Measurements from ENCODE around the gene KCNQ1. TPM values are rescaled to one million over a fixed set of nuclear protein-coding genes. Genes with fewer than 3 reads are reported as not detected.

KCNQ1 gene
- total RNA-seq, 1 experiment from 2014 or later = 1.0 TPM

DNA sequence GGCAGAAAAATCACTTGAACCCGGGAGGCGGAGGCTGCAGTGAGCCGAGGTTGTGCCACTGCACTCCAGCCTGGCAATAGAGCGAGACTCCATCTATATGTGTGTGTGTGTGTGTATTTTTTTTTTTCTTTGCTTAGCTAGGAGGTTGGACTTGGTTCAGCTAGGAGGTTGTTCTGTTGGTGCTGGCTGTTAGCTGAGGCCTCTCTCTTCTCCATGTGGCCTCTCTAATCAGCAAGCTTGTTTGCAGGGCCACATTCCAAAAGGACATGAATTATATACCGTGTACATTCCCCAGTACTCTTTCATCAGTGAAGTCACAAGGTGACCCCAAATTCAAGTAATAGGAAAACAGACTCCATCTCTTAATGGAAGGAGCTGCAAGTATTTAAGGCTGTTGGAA lies 322.3 kb downstream of the KCNQ1 start:
- TF ChIP-seq, protein P1, sequence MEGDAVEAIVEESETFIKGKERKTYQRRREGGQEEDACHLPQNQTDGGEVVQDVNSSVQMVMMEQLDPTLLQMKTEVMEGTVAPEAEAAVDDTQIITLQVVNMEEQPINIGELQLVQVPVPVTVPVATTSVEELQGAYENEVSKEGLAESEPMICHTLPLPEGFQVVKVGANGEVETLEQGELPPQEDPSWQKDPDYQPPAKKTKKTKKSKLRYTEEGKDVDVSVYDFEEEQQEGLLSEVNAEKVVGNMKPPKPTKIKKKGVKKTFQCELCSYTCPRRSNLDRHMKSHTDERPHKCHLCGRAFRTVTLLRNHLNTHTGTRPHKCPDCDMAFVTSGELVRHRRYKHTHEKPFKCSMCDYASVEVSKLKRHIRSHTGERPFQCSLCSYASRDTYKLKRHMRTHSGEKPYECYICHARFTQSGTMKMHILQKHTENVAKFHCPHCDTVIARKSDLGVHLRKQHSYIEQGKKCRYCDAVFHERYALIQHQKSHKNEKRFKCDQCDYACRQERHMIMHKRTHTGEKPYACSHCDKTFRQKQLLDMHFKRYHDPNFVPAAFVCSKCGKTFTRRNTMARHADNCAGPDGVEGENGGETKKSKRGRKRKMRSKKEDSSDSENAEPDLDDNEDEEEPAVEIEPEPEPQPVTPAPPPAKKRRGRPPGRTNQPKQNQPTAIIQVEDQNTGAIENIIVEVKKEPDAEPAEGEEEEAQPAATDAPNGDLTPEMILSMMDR (IDR thresholded peaks at IDR 0.05; ENCODE audit: insufficient read depth in 1 of 2, low read depth in 1 of 2, low read length in 1 of 2, severe bottlenecking in 1 of 2, unreplicated experiment in 1 of 2) = no peak
- H3K27ac Mint-ChIP-seq (ENCODE audit: unreplicated experiment) = no peak overlapping the region
- ChIA-PET POLR2A (no interaction called here), CTCF (no interaction called here)
- peaks cover 21% of the 10 kb centered on the region for H3K9me3 Mint-ChIP-seq (ENCODE audit: unreplicated experiment)
- Histone ChIP-seq H3K36me3 (ENCODE audit: control insufficient read depth, insufficient read depth, low read length) (no peaks in the 10 kb centered on the region), H3K4me3 (ENCODE audit: low read depth, low read length) (no peak overlapping the region), H3K9me3 (peaks cover 17% of the 10 kb centered on the region; the same call in 1 of the 2 replicates), H3K27me3 (replicated peaks; ENCODE audit: control insufficient read depth, insufficient read depth, low read length) (no peaks in the 10 kb centered on the region), H3K4me1 (no peaks in the 10 kb centered on the region)
- no peaks in the 10 kb centered on the region for H3K4me1 Mint-ChIP-seq (ENCODE audit: low read depth, unreplicated experiment)
- intact Hi-C loops (cut with micrococcal nuclease; ENCODE audit: unreplicated experiment) = no loop called here
- no peak overlapping the region for H3K4me3 Mint-ChIP-seq (ENCODE audit: unreplicated experiment)
- peak in 1 of 2 experiments; percentile 25 for DNase-seq
- H3K36me3 Mint-ChIP-seq (ENCODE audit: insufficient read depth, unreplicated experiment) = no peaks in the 10 kb centered on the region
- H3K27me3 Mint-ChIP-seq (ENCODE audit: insufficient read depth, unreplicated experiment) = no peaks in the 10 kb centered on the region
- BruUV-seq (replicated peaks) = no TSS peak

DNA sequence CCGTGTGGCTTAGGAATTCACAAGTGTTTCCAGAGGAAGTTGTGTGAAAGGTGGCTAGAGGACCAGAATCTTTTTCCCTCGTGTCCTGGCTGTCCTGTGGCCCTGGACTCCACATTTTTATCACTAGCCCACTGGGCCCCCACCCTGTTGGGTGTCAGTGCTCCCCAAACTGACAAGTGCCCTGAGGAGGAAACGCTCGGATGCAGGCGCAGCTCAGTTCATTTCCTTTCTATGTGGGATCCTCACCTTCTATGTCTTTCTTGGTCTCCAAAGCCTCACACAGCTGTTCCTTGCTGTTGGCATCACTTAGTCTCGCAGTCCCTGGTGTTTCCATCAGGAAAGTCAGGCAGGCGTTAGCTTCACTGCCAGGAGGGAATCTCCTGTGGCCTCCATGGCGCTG lies 323.0 kb downstream of the KCNQ1 start:
- no peak for DNase-seq

DNA sequence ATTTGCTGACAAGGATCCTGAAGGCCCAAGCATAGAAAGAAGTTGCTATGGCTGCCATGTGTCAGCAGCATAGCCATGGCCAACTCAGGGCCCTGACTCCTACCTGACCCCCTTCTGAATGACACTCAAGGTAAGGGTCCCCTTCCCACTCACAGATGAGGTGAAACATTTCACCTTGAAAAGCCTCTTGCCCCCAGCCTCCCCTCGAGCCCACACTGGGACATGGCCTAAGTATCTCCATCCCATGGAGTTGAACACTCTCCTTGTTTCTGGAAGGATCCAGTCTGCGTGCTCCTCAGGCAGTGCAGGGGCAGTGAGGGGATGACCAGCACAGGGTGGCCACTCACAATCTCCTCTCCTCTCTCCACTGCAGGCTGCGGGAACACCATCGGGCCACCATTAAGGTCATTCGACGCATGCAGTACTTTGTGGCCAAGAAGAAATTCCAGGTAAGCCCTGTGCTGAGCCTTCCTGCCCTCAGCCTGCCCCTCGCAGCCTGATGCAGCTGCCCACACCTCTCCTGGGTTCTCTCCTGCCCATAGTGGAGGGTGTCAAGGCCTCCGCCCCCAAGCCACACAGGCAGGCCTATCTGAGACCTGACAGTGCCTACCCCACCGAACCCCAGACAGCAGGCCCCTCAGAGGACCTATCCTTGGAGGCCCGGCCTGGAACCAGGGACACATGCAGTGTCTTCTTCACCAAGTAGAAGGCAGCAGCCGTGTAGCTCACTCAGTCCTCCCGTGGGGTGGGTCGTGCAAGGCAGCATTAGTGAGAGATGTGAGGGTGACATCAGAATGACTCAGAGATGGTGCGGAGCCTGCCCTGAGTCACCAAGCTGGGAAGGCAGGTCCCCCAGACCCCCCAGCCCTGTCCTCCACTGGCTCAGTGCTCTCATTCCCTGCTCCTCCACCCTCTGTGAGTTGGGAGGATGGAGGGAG lies 323.9 kb downstream of the KCNQ1 start:
- no peaks in the 10 kb centered on the region for H3K27me3 ChIP-seq (replicated peaks; ENCODE audit: control insufficient read depth, insufficient read depth, low read length)
- H3K9me3 ChIP-seq = peaks cover 17% of the 10 kb centered on the region; the same call in 1 of the 2 replicates
- no TSS peak for BruUV-seq (replicated peaks)
- H3K36me3 ChIP-seq (ENCODE audit: control insufficient read depth, insufficient read depth, low read length) = no peaks in the 10 kb centered on the region
- no peak overlapping the region for H3K4me3 ChIP-seq (ENCODE audit: low read depth, low read length)
- no peaks in the 10 kb centered on the region for H3K4me1 ChIP-seq
- Mint-ChIP-seq H3K9me3 (ENCODE audit: unreplicated experiment) (peaks cover 21% of the 10 kb centered on the region), H3K36me3 (ENCODE audit: insufficient read depth, unreplicated experiment) (no peaks in the 10 kb centered on the region), H3K4me3 (ENCODE audit: unreplicated experiment) (no peak overlapping the region), H3K4me1 (ENCODE audit: low read depth, unreplicated experiment) (no peaks in the 10 kb centered on the region), H3K27ac (ENCODE audit: unreplicated experiment) (no peak overlapping the region), H3K27me3 (ENCODE audit: insufficient read depth, unreplicated experiment) (no peaks in the 10 kb centered on the region)
- ChIA-PET POLR2A (no interaction called here), CTCF (no interaction called here)
- TF ChIP-seq, protein P1 (IDR thresholded peaks at IDR 0.05; ENCODE audit: insufficient read depth in 1 of 2, low read depth in 1 of 2, low read length in 1 of 2, severe bottlenecking in 1 of 2, unreplicated experiment in 1 of 2) = no peak
- peak in 1 of 2 experiments; percentile 17 for DNase-seq
- intact Hi-C loops (cut with micrococcal nuclease; ENCODE audit: unreplicated experiment) = no loop called here

More for the DNA sequence above, 323.0 kb downstream of the KCNQ1 start:
- no peaks in the 10 kb centered on the region for H3K27me3 Mint-ChIP-seq (ENCODE audit: insufficient read depth, unreplicated experiment)
- H3K4me3 ChIP-seq (ENCODE audit: low read depth, low read length) = no peak overlapping the region
- H3K4me1 Mint-ChIP-seq (ENCODE audit: low read depth, unreplicated experiment) = no peaks in the 10 kb centered on the region
- H3K4me1 ChIP-seq = no peaks in the 10 kb centered on the region
- H3K9me3 ChIP-seq = peaks cover 17% of the 10 kb centered on the region; the same call in 1 of the 2 replicates
- TF ChIP-seq, protein P1 (IDR thresholded peaks at IDR 0.05; ENCODE audit: insufficient read depth in 1 of 2, low read depth in 1 of 2, low read length in 1 of 2, severe bottlenecking in 1 of 2, unreplicated experiment in 1 of 2) = no peak
- ChIA-PET CTCF (no interaction called here), POLR2A (no interaction called here)
- BruUV-seq (replicated peaks) = no TSS peak
- intact Hi-C loops (cut with micrococcal nuclease; ENCODE audit: unreplicated experiment) = no loop called here
- H3K27me3 ChIP-seq (replicated peaks; ENCODE audit: control insufficient read depth, insufficient read depth, low read length) = no peaks in the 10 kb centered on the region
- no peaks in the 10 kb centered on the region for H3K36me3 Mint-ChIP-seq (ENCODE audit: insufficient read depth, unreplicated experiment)
- no peak overlapping the region for H3K4me3 Mint-ChIP-seq (ENCODE audit: unreplicated experiment)
- no peaks in the 10 kb centered on the region for H3K36me3 ChIP-seq (ENCODE audit: control insufficient read depth, insufficient read depth, low read length)
- H3K9me3 Mint-ChIP-seq (ENCODE audit: unreplicated experiment) = peaks cover 21% of the 10 kb centered on the region
- no peak overlapping the region for H3K27ac Mint-ChIP-seq (ENCODE audit: unreplicated experiment)

Data from Caco-2 (cell line).